Mononuclear cell (primary cell): Measurements from ENCODE around the gene EIF1AD. TPM values are rescaled to one million over a fixed set of nuclear protein-coding genes. Genes with fewer than 3 reads are reported as not detected.

ENCODE experiments used
- H3K27me3 ChIP-seq: 2 replicates; pipeline ENCODE4 v1.6.0; 2011; ENCODE audit warnings: low read length, control low read depth; ENCODE audit not compliant: insufficient read depth
- H3K4me1 ChIP-seq: 2 replicates; pipeline ENCODE4 v1.5.1; 2011; ENCODE audit warnings: mild to moderate bottlenecking, low read length, control low read depth; ENCODE audit not compliant: insufficient read depth
- H3K4me3 ChIP-seq: 2 replicates; pipeline ENCODE4 v1.5.1; 2011; ENCODE audit warnings: mild to moderate bottlenecking, low read length, moderate library complexity
- H3K9me3 ChIP-seq: 2 replicates; pipeline ENCODE4 v1.5.1; 2011; ENCODE audit warnings: low read depth, mild to moderate bottlenecking, control low read depth, low read length
- total RNA-seq: library from RNA; depleted of rRNA; stranded (reverse); fragments of >200 nt; gene quantifications from one replicate; pipeline ENCODE4 v1.2.3, GENCODE V29; 2012

The EIF1AD gene
- total RNA-seq, 1 donor = 83.2 TPM

GRCh38 chr11:65992056-65992455, 9.9 kb downstream of the EIF1AD start:
- no peaks in the 10 kb centered on the region for H3K27me3 ChIP-seq
- peaks cover 7% of the 10 kb centered on the region for H3K4me1 ChIP-seq
- H3K4me3 ChIP-seq = no peak overlapping the region
- H3K9me3 ChIP-seq = no peaks in the 10 kb centered on the region

- H3K27me3 ChIP-seq = no peaks in the 10 kb centered on the region
- peaks cover 17% of the 10 kb centered on the region for H3K4me1 ChIP-seq
- H3K4me3 ChIP-seq = no peak overlapping the region
- H3K9me3 ChIP-seq = no peaks in the 10 kb centered on the region
Measured at GRCh38 chr11:65988791-65989592, 13.0 kb downstream of the EIF1AD start.

- H3K9me3 ChIP-seq = no peaks in the 10 kb centered on the region
- H3K4me1 ChIP-seq = peaks cover 17% of the 10 kb centered on the region
- H3K4me3 ChIP-seq = no peak overlapping the region
- no peaks in the 10 kb centered on the region for H3K27me3 ChIP-seq
Measured at GRCh38 chr11:65987336-65987735, 14.6 kb downstream of the EIF1AD start.

- no peaks in the 10 kb centered on the region for H3K27me3 ChIP-seq
- H3K4me1 ChIP-seq = peaks cover 10% of the 10 kb centered on the region
- H3K9me3 ChIP-seq = no peaks in the 10 kb centered on the region
- no peak overlapping the region for H3K4me3 ChIP-seq
Measured at GRCh38 chr11:65983589-65983987, 18.4 kb downstream of the EIF1AD start.

- Histone ChIP-seq H3K9me3 (no peaks in the 10 kb centered on the region), H3K4me3 (no peak overlapping the region), H3K4me1 (peaks cover 10% of the 10 kb centered on the region), H3K27me3 (no peaks in the 10 kb centered on the region)
Measured at GRCh38 chr11:65982824-65983588, 19.0 kb downstream of the EIF1AD start.

GRCh38 chr11:65981972-65982823, 19.8 kb downstream of the EIF1AD start:
- peaks cover 10% of the 10 kb centered on the region for H3K4me1 ChIP-seq
- H3K27me3 ChIP-seq = no peaks in the 10 kb centered on the region
- H3K4me3 ChIP-seq = no peak overlapping the region
- H3K9me3 ChIP-seq = no peaks in the 10 kb centered on the region

GRCh38 chr11:65981101-65981740, 20.7 kb downstream of the EIF1AD start:
- Histone ChIP-seq H3K4me3 (no peak overlapping the region), H3K9me3 (no peaks in the 10 kb centered on the region), H3K4me1 (peaks cover 5% of the 10 kb centered on the region), H3K27me3 (no peaks in the 10 kb centered on the region)

- H3K4me3 ChIP-seq = no peak overlapping the region
Measured at GRCh38 chr11:65979261-65979759, 22.6 kb downstream of the EIF1AD start.

GRCh38 chr11:65978391-65979238, 23.3 kb downstream of the EIF1AD start:
- H3K9me3 ChIP-seq = no peaks in the 10 kb centered on the region
- no peak overlapping the region for H3K4me3 ChIP-seq
- H3K27me3 ChIP-seq = no peaks in the 10 kb centered on the region
- H3K4me1 ChIP-seq = no peaks in the 10 kb centered on the region

More at GRCh38 chr11:65979261-65979759, 22.6 kb downstream of the EIF1AD start:
- H3K9me3 ChIP-seq = no peaks in the 10 kb centered on the region
- H3K27me3 ChIP-seq = no peaks in the 10 kb centered on the region
- H3K4me1 ChIP-seq = no peaks in the 10 kb centered on the region

- Histone ChIP-seq H3K4me1 (no peaks in the 10 kb centered on the region), H3K27me3 (no peaks in the 10 kb centered on the region), H3K4me3 (no peak overlapping the region), H3K9me3 (no peaks in the 10 kb centered on the region)
Measured at GRCh38 chr11:65977621-65978390, 24.2 kb downstream of the EIF1AD start.

- H3K9me3 ChIP-seq = no peaks in the 10 kb centered on the region
- no peaks in the 10 kb centered on the region for H3K27me3 ChIP-seq
- H3K4me1 ChIP-seq = no peaks in the 10 kb centered on the region
- no peak overlapping the region for H3K4me3 ChIP-seq
Measured at GRCh38 chr11:65976216-65977176, 25.5 kb downstream of the EIF1AD start.

GRCh38 chr11:65975771-65976170, 26.2 kb downstream of the EIF1AD start:
- Histone ChIP-seq H3K4me3 (no peak overlapping the region), H3K9me3 (no peaks in the 10 kb centered on the region), H3K27me3 (no peaks in the 10 kb centered on the region), H3K4me1 (no peaks in the 10 kb centered on the region)
